HepG2 (cell line): ENCODE data around the gene ABHD2. TPM values are rescaled to one million over a fixed set of nuclear protein-coding genes. Genes with fewer than 3 reads are reported as not detected.
A peak's percentile ranks its signal among the peaks of the same experiment; 100 is the strongest.

Experiments used
- BCL6 ChIP-seq: IDR thresholded peaks from 2 replicates; pipeline ENCODE4 v1.6.1; 2016; ENCODE audit warnings: missing genetic modification reagents, missing compliant biosample characterization
- CHD4 ChIP-seq: fragments of 200-600 bp; sonication (generic); IDR thresholded peaks from 2 replicates; pipeline ENCODE4 v1.7.0; 2017; ENCODE audit warnings: mild to moderate bottlenecking, low read length, borderline replicate concordance
- HIVEP1 ChIP-seq: sonication (generic); formaldehyde crosslinking; IDR thresholded peaks from 2 replicates; pipeline ENCODE4 v1.4.0; 2020; ENCODE audit warnings: mild to moderate bottlenecking, missing genetic modification reagents
- HNRNPH1 ChIP-seq: fragments of 200-400 bp; formaldehyde crosslinking; optimal IDR thresholded peaks from 2 replicates; pipeline ENCODE3; 2017; ENCODE audit warnings: mild to moderate bottlenecking, low read depth, low read length
- MYNN ChIP-seq: sonication (generic); formaldehyde crosslinking; IDR thresholded peaks from 2 replicates; pipeline ENCODE4 v1.4.0; 2020; ENCODE audit warnings: mild to moderate bottlenecking, low read depth, missing genetic modification reagents
- SALL1 ChIP-seq: sonication (generic); formaldehyde crosslinking; IDR thresholded peaks from 2 replicates; pipeline ENCODE4 v1.8.0; 2022; ENCODE audit warnings: mild to moderate bottlenecking, missing genetic modification reagents
- SIN3B ChIP-seq: fragments of 150-350 bp; IDR thresholded peaks from 2 replicates; pipeline ENCODE4 v1.6.1; 2014; ENCODE audit warnings: low read length
- ZNF138 ChIP-seq: sonication (generic); formaldehyde crosslinking; IDR thresholded peaks from 2 replicates; pipeline ENCODE4 v1.5.0; 2020; ENCODE audit warnings: mild to moderate bottlenecking, low read depth, missing genetic modification reagents
- ZNF205 ChIP-seq: IDR thresholded peaks from 2 replicates; pipeline ENCODE4 v1.6.1; 2018; ENCODE audit warnings: missing biosample characterization, missing genetic modification reagents
- ZNF280D ChIP-seq: sonication (generic); formaldehyde crosslinking; IDR thresholded peaks from 2 replicates; pipeline ENCODE4 v1.5.1; 2020; ENCODE audit warnings: mild to moderate bottlenecking, missing genetic modification reagents
- ZNF383 ChIP-seq: sonication (generic); formaldehyde crosslinking; IDR thresholded peaks from 2 replicates; pipeline ENCODE4 v1.4.0; 2020; ENCODE audit warnings: missing genetic modification reagents, mild to moderate bottlenecking, borderline replicate concordance
- ZNF670 ChIP-seq: sonication (generic); formaldehyde crosslinking; IDR thresholded peaks from 2 replicates; pipeline ENCODE4 v1.8.0; 2022; ENCODE audit warnings: mild to moderate bottlenecking, missing genetic modification reagents, borderline replicate concordance
- ZSCAN31 ChIP-seq: sonication (generic); formaldehyde crosslinking; IDR thresholded peaks from 2 replicates; pipeline ENCODE4 v1.5.0; 2020; ENCODE audit warnings: low read depth, mild to moderate bottlenecking, missing genetic modification reagents
- polyA plus RNA-seq, 8 experiments: library from polyadenylated mRNA; depleted of rRNA in 3 of 8; stranded (reverse) in 7 of 8; unstranded in 1 of 8; fragments of >200 nt; fragmentation: Illumina TruSeq in 4 of 8; extraction: Trizol in 4 of 8; gene quantifications; 2 replicates each; pipeline versions ENCODE4 v1.2.1 to v1.2.3, GENCODE V29; 2011 to 2016; ENCODE audit warnings: low read depth in 4 of 8, missing spikeins in 1 of 8, mixed read lengths in 1 of 8; ENCODE audit not compliant: insufficient read depth in 1 of 8
- total RNA-seq, 5 experiments: library from RNA; depleted of rRNA; stranded (reverse); fragments of >200 nt; fragmentation: Illumina TruSeq; extraction: Trizol; gene quantifications; 2 replicates each; pipeline ENCODE4 v1.2.3, GENCODE V29; 2016; ENCODE audit warnings: low read depth in 1 of 5

Gene ABHD2
- total and polyA plus RNA-seq, 2 of the 13 experiments (the other 11 are each of a cell fraction or from before 2014, with no cell fraction given): 14.8 to 22.4 TPM

- TF ChIP-seq ZNF280D: peak; percentile 47; the same call in 1 of the 2 replicates
- 0 out of 2 replicates have a peak, but pooled peaks have one; percentile 50 for TF ChIP-seq ZNF670
- TF ChIP-seq BCL6: peak; percentile 79
- TF ChIP-seq HNRNPH1: no peak
- TF ChIP-seq HIVEP1 (CRISPR knock-in tag): no peak
- no peak; the same call in 1 of the 2 replicates for TF ChIP-seq MYNN (CRISPR knock-in tag)
- no peak for TF ChIP-seq ZNF383 (CRISPR knock-in tag)
- peak; percentile 80; the same call in 1 of the 2 replicates for TF ChIP-seq ZSCAN31 (CRISPR knock-in tag)
- TF ChIP-seq SIN3B: no peak
- TF ChIP-seq CHD4: peak; percentile 50; the same call in 1 of the 2 replicates
- TF ChIP-seq ZNF205 (CRISPR knock-in tag): peak; percentile 98
- TF ChIP-seq SALL1 (CRISPR knock-in tag): peak; percentile 98
- 0 out of 2 replicates have a peak, but pooled peaks have one; percentile 65 for TF ChIP-seq ZNF138
These were observed 48.8 kb downstream of the ABHD2 start (continued) for GRCh38 chr15:89136818-89137772.
